ENCODE data around the gene BEX2.

Gene BEX2

DNA sequence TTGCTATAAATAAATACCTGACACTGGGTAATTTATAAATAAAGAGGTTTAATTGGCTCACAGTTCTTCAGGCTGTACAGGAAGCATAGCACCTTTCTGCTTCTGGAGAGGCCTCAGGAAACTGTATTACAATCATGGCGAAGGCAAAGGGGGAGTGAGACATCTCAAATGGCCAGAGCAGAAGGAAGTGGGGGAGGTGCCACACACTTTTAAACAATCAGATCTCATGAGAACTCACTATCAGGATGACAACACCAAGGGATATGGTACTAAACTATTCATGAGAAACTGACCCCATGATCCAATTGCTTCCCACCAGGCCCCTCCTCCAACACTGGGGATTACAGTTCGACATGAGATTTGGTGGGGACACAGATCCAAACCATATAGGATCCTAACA lies 33.8 kb upstream of the BEX2 start:
- no peaks in the 10 kb centered on the region for H3K9me3 ChIP-seq (replicated peaks; ENCODE audit: insufficient read depth, low read length)
- no peak overlapping the region for H3K9ac ChIP-seq (ENCODE audit: low read length)
- no peak for DNase-seq
- no peaks in the 10 kb centered on the region for H3K4me1 ChIP-seq (ENCODE audit: low read length)
- H4K20me1 ChIP-seq (ENCODE audit: insufficient read depth, low read length): no peaks in the 10 kb centered on the region
- H3K4me2 ChIP-seq (ENCODE audit: low read depth, low read length): no peak overlapping the region
- no peak overlapping the region for H3K27ac ChIP-seq (ENCODE audit: low read length)
- H3K79me2 ChIP-seq (ENCODE audit: low read length): no peaks in the 10 kb centered on the region
- no peaks in the 10 kb centered on the region for H3K27me3 ChIP-seq (replicated peaks; ENCODE audit: insufficient read depth, low read length)
- H3K4me3 ChIP-seq (ENCODE audit: low read length): no peak overlapping the region
- TF ChIP-seq, protein P1, sequence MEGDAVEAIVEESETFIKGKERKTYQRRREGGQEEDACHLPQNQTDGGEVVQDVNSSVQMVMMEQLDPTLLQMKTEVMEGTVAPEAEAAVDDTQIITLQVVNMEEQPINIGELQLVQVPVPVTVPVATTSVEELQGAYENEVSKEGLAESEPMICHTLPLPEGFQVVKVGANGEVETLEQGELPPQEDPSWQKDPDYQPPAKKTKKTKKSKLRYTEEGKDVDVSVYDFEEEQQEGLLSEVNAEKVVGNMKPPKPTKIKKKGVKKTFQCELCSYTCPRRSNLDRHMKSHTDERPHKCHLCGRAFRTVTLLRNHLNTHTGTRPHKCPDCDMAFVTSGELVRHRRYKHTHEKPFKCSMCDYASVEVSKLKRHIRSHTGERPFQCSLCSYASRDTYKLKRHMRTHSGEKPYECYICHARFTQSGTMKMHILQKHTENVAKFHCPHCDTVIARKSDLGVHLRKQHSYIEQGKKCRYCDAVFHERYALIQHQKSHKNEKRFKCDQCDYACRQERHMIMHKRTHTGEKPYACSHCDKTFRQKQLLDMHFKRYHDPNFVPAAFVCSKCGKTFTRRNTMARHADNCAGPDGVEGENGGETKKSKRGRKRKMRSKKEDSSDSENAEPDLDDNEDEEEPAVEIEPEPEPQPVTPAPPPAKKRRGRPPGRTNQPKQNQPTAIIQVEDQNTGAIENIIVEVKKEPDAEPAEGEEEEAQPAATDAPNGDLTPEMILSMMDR (IDR thresholded peaks at IDR 0.05; ENCODE audit: low read length): no peak
- TF ChIP-seq EZH2 (optimal IDR thresholded peaks at IDR 0.05; ENCODE audit: low read depth, low read length) (no peak), EZH2phosphoT487 (IDR thresholded peaks at IDR 0.05; ENCODE audit: low read length) (no peak)
- no peaks in the 10 kb centered on the region for H3F3A ChIP-seq (ENCODE audit: insufficient read depth, low read length)
- no peaks in the 10 kb centered on the region for H3K9me2 ChIP-seq (replicated peaks; ENCODE audit: insufficient read depth, low read length)
- H2AFZ ChIP-seq (ENCODE audit: low read length): no peak overlapping the region
- H3K36me3 ChIP-seq (replicated peaks; ENCODE audit: insufficient read depth, low read length): no peaks in the 10 kb centered on the region

DNA sequence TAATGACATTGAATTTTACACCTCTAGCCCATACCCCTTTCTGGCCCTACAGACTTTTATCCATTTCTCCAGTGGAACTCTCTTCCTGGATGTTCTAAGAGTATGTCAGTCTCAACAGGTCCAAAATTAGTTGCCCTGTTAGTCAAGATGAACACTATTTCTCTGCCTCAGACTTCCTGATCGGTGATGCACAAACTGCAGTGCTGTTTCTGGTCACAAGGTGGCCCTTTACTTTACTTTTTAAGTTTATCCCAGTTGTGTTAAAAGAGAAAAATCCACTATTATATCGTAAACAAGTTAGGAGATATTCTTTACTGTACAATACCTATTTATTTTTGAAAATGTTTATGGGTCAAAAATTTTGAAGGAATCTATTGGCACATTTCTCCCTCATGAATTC lies 32.3 kb upstream of the BEX2 start:
- Histone ChIP-seq H3K4me1 (ENCODE audit: low read length) (no peaks in the 10 kb centered on the region), H2AFZ (ENCODE audit: low read length) (no peak overlapping the region), H3K27ac (ENCODE audit: low read length) (no peak overlapping the region), H3K36me3 (replicated peaks; ENCODE audit: insufficient read depth, low read length) (no peaks in the 10 kb centered on the region), H3K79me2 (ENCODE audit: low read length) (no peaks in the 10 kb centered on the region), H3K27me3 (replicated peaks; ENCODE audit: insufficient read depth, low read length) (no peaks in the 10 kb centered on the region), H3K9ac (ENCODE audit: low read length) (no peak overlapping the region), H3F3A (ENCODE audit: insufficient read depth, low read length) (no peaks in the 10 kb centered on the region), H3K9me2 (replicated peaks; ENCODE audit: insufficient read depth, low read length) (no peaks in the 10 kb centered on the region), H3K4me2 (ENCODE audit: low read depth, low read length) (0 out of 2 replicates have a peak overlapping the region, but pooled peaks have one; percentile 4), H3K9me3 (replicated peaks; ENCODE audit: insufficient read depth, low read length) (no peaks in the 10 kb centered on the region), H3K4me3 (ENCODE audit: low read length) (no peak overlapping the region), H4K20me1 (ENCODE audit: insufficient read depth, low read length) (no peaks in the 10 kb centered on the region)
- no peak for TF ChIP-seq EZH2 (optimal IDR thresholded peaks at IDR 0.05; ENCODE audit: low read depth, low read length)
- TF ChIP-seq, protein P1 (IDR thresholded peaks at IDR 0.05; ENCODE audit: low read length): peak; percentile 73
- peak; percentile 32 for DNase-seq

DNA sequence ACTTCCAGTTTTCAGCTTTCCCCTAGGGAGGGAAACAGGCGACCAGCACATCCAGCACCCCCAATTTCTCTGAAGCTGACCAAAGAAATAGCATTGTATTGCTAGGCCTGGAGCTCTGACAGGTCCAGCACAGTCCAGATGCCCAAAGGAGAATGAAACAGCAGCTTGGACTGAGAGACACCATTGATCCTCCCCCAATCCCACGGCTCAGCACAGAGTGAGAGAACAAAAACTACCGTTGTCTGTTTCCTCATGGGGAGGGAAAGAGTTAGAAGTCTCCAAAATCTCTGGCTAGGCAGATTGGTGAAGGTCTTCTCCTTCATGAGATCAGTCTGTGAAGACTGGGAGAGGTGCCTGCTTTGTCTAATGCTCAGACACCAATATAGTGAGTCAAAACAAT lies 27.9 kb upstream of the BEX2 start:
- Histone ChIP-seq H3K79me2 (ENCODE audit: low read length) (no peaks in the 10 kb centered on the region), H3K27me3 (replicated peaks; ENCODE audit: insufficient read depth, low read length) (no peaks in the 10 kb centered on the region), H3K27ac (ENCODE audit: low read length) (no peak overlapping the region), H4K20me1 (ENCODE audit: insufficient read depth, low read length) (no peaks in the 10 kb centered on the region), H3K9me3 (replicated peaks; ENCODE audit: insufficient read depth, low read length) (no peaks in the 10 kb centered on the region), H2AFZ (ENCODE audit: low read length) (no peak overlapping the region), H3K4me1 (ENCODE audit: low read length) (no peaks in the 10 kb centered on the region), H3K4me2 (ENCODE audit: low read depth, low read length) (no peak overlapping the region), H3K36me3 (replicated peaks; ENCODE audit: insufficient read depth, low read length) (no peaks in the 10 kb centered on the region), H3K9me2 (replicated peaks; ENCODE audit: insufficient read depth, low read length) (no peaks in the 10 kb centered on the region), H3K4me3 (ENCODE audit: low read length) (no peak overlapping the region), H3K9ac (ENCODE audit: low read length) (no peak overlapping the region), H3F3A (ENCODE audit: insufficient read depth, low read length) (no peaks in the 10 kb centered on the region)
- TF ChIP-seq, protein P1 (IDR thresholded peaks at IDR 0.05; ENCODE audit: low read length): no peak
- TF ChIP-seq EZH2 (optimal IDR thresholded peaks at IDR 0.05; ENCODE audit: low read depth, low read length) (no peak), EZH2phosphoT487 (IDR thresholded peaks at IDR 0.05; ENCODE audit: low read length) (no peak)
- DNase-seq: no peak

All from MM.1S (cell line).